IMR-90 (cell line): ENCODE results near the gene FAM240A. TPM values are rescaled to one million over a fixed set of nuclear protein-coding genes. Genes with fewer than 3 reads are reported as not detected.

Source experiments
- ATAC-seq: fragments of 200-7000 bp; cut with Tn5 transposase; 2 replicates; pipeline ENCODE4 v1.9.1; 2020; ENCODE audit warnings: low read depth, mild to moderate bottlenecking, moderate library complexity
- BruUV-seq: library from RNA; stranded (reverse); fragments of 400-500 nt; replicated peaks from 2 replicates; lab custom pipeline; 2021; lab: Mats Ljungman, UMichigan
- CTCF ChIA-PET: fragments of 300-600 bp; formaldehyde crosslinking; extraction: SDS; loops from one replicate; lab custom pipeline; 2021; ENCODE audit warnings: antibody characterized with exemption; lab: Yijun Ruan, JAX
- POLR2A ChIA-PET: fragments of 300-600 bp; sonication (Branson Sonifier 250); formaldehyde crosslinking; loops from one replicate; lab custom pipeline; 2022; ENCODE audit warnings: antibody characterized with exemption; ENCODE audit not compliant: unreplicated experiment; lab: Charles Lee
- DNase-seq: peaks from one replicate; pipeline ENCODE4 v3.0.0; 2013
- H2AFZ ChIP-seq: replicated peaks from 2 replicates; pipeline ENCODE3; 2013; ENCODE audit warnings: low read length, mild to moderate bottlenecking; ENCODE audit not compliant: poor library complexity
- H2AK5ac ChIP-seq: 2 replicates; pipeline ENCODE4 v1.6.1; 2013; ENCODE audit warnings: low read depth, low read length, inconsistent platforms
- H2AK9ac ChIP-seq: replicated peaks from 2 replicates; pipeline ENCODE3; 2013; ENCODE audit warnings: mild to moderate bottlenecking, low read depth, low read length, moderate library complexity; ENCODE audit not compliant: poor library complexity
- H2BK120ac ChIP-seq: 2 replicates; pipeline ENCODE4 v1.6.1; 2013; ENCODE audit warnings: low read depth, low read length, inconsistent platforms
- H2BK15ac ChIP-seq: 3 replicates; pipeline ENCODE4 v1.6.1; 2013; ENCODE audit warnings: low read depth, low read length, inconsistent platforms
- H2BK20ac ChIP-seq: 2 replicates; pipeline ENCODE4 v1.6.1; 2013; ENCODE audit warnings: low read depth, mild to moderate bottlenecking, inconsistent platforms, low read length, moderate library complexity
- H2BK5ac ChIP-seq: 2 replicates; pipeline ENCODE4 v1.6.1; 2013; ENCODE audit warnings: mild to moderate bottlenecking, low read depth, low read length, inconsistent platforms; ENCODE audit not compliant: poor library complexity, severe bottlenecking
- H3K14ac ChIP-seq: replicated peaks from 2 replicates; pipeline ENCODE4 v1.6.1; 2013; ENCODE audit warnings: low read depth, low read length, inconsistent platforms
- H3K18ac ChIP-seq: 2 replicates; pipeline ENCODE4 v1.6.1; 2013; ENCODE audit warnings: low read depth, low read length, control low read depth
- H3K23ac ChIP-seq: 2 replicates; pipeline ENCODE4 v1.6.1; 2013; ENCODE audit warnings: low read depth, low read length, inconsistent platforms
- H3K27ac ChIP-seq: 2 replicates; pipeline ENCODE4 v1.5.1; 2013; ENCODE audit warnings: mild to moderate bottlenecking, control low read depth, low read length; ENCODE audit not compliant: insufficient read depth
- H3K27me3 ChIP-seq: 2 replicates; pipeline ENCODE4 v1.6.1; 2013; ENCODE audit warnings: low read length; ENCODE audit not compliant: control insufficient read depth, insufficient read depth
- H3K36me3 ChIP-seq: 2 replicates; pipeline ENCODE4 v1.6.1; 2013; ENCODE audit warnings: low read length, mixed read lengths; ENCODE audit not compliant: control insufficient read depth, insufficient read depth
- H3K4ac ChIP-seq: 2 replicates; pipeline ENCODE4 v1.6.1; 2013; ENCODE audit warnings: low read depth, low read length, inconsistent platforms
- H3K4me1 ChIP-seq: 2 replicates; pipeline ENCODE4 v1.6.1; 2013; ENCODE audit warnings: low read length, mixed read lengths; ENCODE audit not compliant: control insufficient read depth, insufficient read depth
- H3K4me2 ChIP-seq: 2 replicates; pipeline ENCODE4 v1.6.1; 2013; ENCODE audit warnings: low read depth, mild to moderate bottlenecking, control low read depth, low read length, moderate library complexity
- H3K4me3 ChIP-seq: 2 replicates; pipeline ENCODE4 v1.5.1; 2013; ENCODE audit warnings: low read depth, mild to moderate bottlenecking, control low read depth, low read length, moderate library complexity; ENCODE audit not compliant: insufficient read depth
- H3K56ac ChIP-seq: 2 replicates; pipeline ENCODE4 v1.6.1; 2013; ENCODE audit warnings: low read length, inconsistent platforms; ENCODE audit not compliant: insufficient read depth; ENCODE audit errors: extremely low read depth
- H3K79me1 ChIP-seq, 2 experiments: 2 replicates each; pipeline ENCODE4 v1.6.1; 2013; ENCODE audit warnings: low read length in 2 of 2, inconsistent platforms in 1 of 2, low read depth in 1 of 2
- H3K9ac ChIP-seq: 2 replicates; pipeline ENCODE4 v1.6.1; 2013; ENCODE audit warnings: low read depth, low read length, control low read depth
- H3K9me1 ChIP-seq: 2 replicates; pipeline ENCODE4 v1.6.1; 2013; ENCODE audit warnings: low read length, inconsistent platforms; ENCODE audit not compliant: insufficient read depth
- H3K9me3 ChIP-seq: 2 replicates; pipeline ENCODE4 v1.6.1; 2013; ENCODE audit warnings: low read length; ENCODE audit not compliant: control insufficient read depth, insufficient read depth
- H4K20me1 ChIP-seq: 2 replicates; pipeline ENCODE4 v1.6.1; 2013; ENCODE audit warnings: low read length, inconsistent platforms; ENCODE audit not compliant: insufficient read depth
- H4K5ac ChIP-seq: 2 replicates; pipeline ENCODE4 v1.6.1; 2013; ENCODE audit warnings: mild to moderate bottlenecking, low read depth, low read length, control low read depth
- H4K8ac ChIP-seq, 2 experiments: 2 replicates each; pipeline ENCODE4 v1.6.1; 2013; ENCODE audit warnings: low read depth in 2 of 2, low read length in 2 of 2, control low read depth in 1 of 2, inconsistent platforms in 1 of 2
- H4K91ac ChIP-seq: 2 replicates; pipeline ENCODE4 v1.6.1; 2013; ENCODE audit warnings: low read depth, low read length, inconsistent platforms; ENCODE audit not compliant: insufficient read depth
- BHLHE40 ChIP-seq: fragments of 150-350 bp; IDR thresholded peaks from 2 replicates; pipeline ENCODE4 v1.6.1; 2016; ENCODE audit warnings: mild to moderate bottlenecking, low read depth, low read length
- CHD1 ChIP-seq: IDR thresholded peaks from 2 replicates; pipeline ENCODE4 v1.6.1; 2012; ENCODE audit warnings: low read depth, low read length, improper control_type of control experiment
- ELK1 ChIP-seq: fragments of 150-350 bp; IDR thresholded peaks from 2 replicates; pipeline ENCODE4 v1.6.1; 2016; ENCODE audit warnings: low read depth, mild to moderate bottlenecking, low read length, moderate library complexity, borderline replicate concordance
- FOS ChIP-seq: fragments of 150-350 bp; IDR thresholded peaks from 2 replicates; pipeline ENCODE4 v1.6.1; 2016; ENCODE audit warnings: low read depth, low read length
- MAFK ChIP-seq: IDR thresholded peaks from 2 replicates; pipeline ENCODE4 v1.6.1; 2012; ENCODE audit warnings: low read depth, low read length, improper control_type of control experiment
- MAZ ChIP-seq: IDR thresholded peaks from 2 replicates; pipeline ENCODE4 v1.6.1; 2012; ENCODE audit warnings: low read depth, mild to moderate bottlenecking, low read length, improper control_type of control experiment, moderate library complexity, borderline replicate concordance
- MXI1 ChIP-seq: IDR thresholded peaks from 2 replicates; pipeline ENCODE4 v1.6.1; 2012; ENCODE audit warnings: low read depth, mild to moderate bottlenecking, low read length, moderate library complexity, borderline replicate concordance
- POLR2A ChIP-seq: IDR thresholded peaks from 2 replicates; pipeline ENCODE4 v1.6.1; 2012; ENCODE audit warnings: mild to moderate bottlenecking, low read depth, low read length
- RCOR1 ChIP-seq: IDR thresholded peaks from 2 replicates; pipeline ENCODE4 v1.6.1; 2012; ENCODE audit warnings: mild to moderate bottlenecking, low read length, improper control_type of control experiment; ENCODE audit not compliant: insufficient replicate concordance
- SMC3 ChIP-seq: fragments of 150-350 bp; IDR thresholded peaks from 2 replicates; pipeline ENCODE4 v1.6.1; 2016; ENCODE audit warnings: low read depth, mild to moderate bottlenecking, antibody characterized with exemption, low read length, moderate library complexity
- USF2 ChIP-seq: fragments of 150-350 bp; IDR thresholded peaks from 2 replicates; pipeline ENCODE4 v1.6.1; 2017; ENCODE audit warnings: mild to moderate bottlenecking, antibody characterized with exemption, low read length, low read depth
- WGBS, 2 experiments: methylation state at CpG; one replicate each; pipeline versions ENCODE4 v1.1.5 to v1.1.7; 2013; ENCODE audit warnings: missing lambda C conversion rate in 2 of 2; ENCODE audit not compliant: insufficient read length in 1 of 2; ENCODE audit errors: extremely low coverage in 2 of 2; 5-methylcytosine and 5-hydroxymethylcytosine counted together
- dilution Hi-C: fragments of 300-500 bp; cut with HindIII; formaldehyde crosslinking; loops from one replicate; pipeline ENCODE4 v1.14.3; 2018; ENCODE audit warnings: low sequenced_read_pairs; ENCODE audit not compliant: unreplicated experiment
- in situ Hi-C: fragments of 300-500 bp; cut with MboI; formaldehyde crosslinking; loops from 3 replicates; pipeline ENCODE4 v1.14.3; 2019; ENCODE audit warnings: low sequenced_read_pairs, inconsistent platforms, mixed read lengths
- intact Hi-C: fragments of 100-400 bp; cut with micrococcal nuclease; formaldehyde crosslinking; loops from 2 replicates; pipeline ENCODE4 v1.10.0; 2022
- polyA plus RNA-seq, 3 experiments: library from polyadenylated mRNA; depleted of rRNA; stranded (reverse); fragments of >200 nt; gene quantifications; 2 replicates each; pipeline ENCODE4 v1.2.3, GENCODE V29; 2012; ENCODE audit warnings: low replicate concordance in 1 of 3
- total RNA-seq: library from RNA; depleted of rRNA; stranded (reverse); fragments of >200 nt; gene quantifications from 2 replicates; pipeline ENCODE4 v1.2.3, GENCODE V29; 2012

FAM240A gene
- total and polyA plus RNA-seq, 2 of the 4 experiments (the other 2 are of a cell fraction), result not detected

GRCh38 chr3:46615976-46616375 is 3.7 kb downstream of the FAM240A start:
- ATAC-seq (no peak), DNase-seq (no peak)
- BruUV-seq, result no TSS peak
- H2AK9ac ChIP-seq, result no peak overlapping the region
- H3K4me1 ChIP-seq, result no peaks in the 10 kb centered on the region; the same call in 1 of the 2 replicates
- dilution Hi-C loops, result no loop called here
- no peak overlapping the region for H3K4me3 ChIP-seq
- H3K36me3 ChIP-seq, result no peaks in the 10 kb centered on the region
- no peaks in the 10 kb centered on the region for H4K20me1 ChIP-seq
- no peak overlapping the region for H2BK5ac ChIP-seq
- H3K27me3 ChIP-seq, result peaks cover 36% of the 10 kb centered on the region
- H3K79me1 ChIP-seq, result no peaks in the 10 kb centered on the region
- H4K5ac ChIP-seq, result no peak overlapping the region
- no peak overlapping the region for H3K27ac ChIP-seq
- H4K8ac ChIP-seq, result no peak overlapping the region
- in situ Hi-C loops, result no loop called here
- H3K23ac ChIP-seq, result no peak overlapping the region
- H3K14ac ChIP-seq, result no peak overlapping the region
- intact Hi-C loops, result no loop called here
- H2BK20ac ChIP-seq, result no peak overlapping the region
- H4K91ac ChIP-seq, result no peak overlapping the region
- POLR2A ChIA-PET, result no interaction called here
- H3K9ac ChIP-seq, result no peak overlapping the region
- H3K9me1 ChIP-seq, result no peaks in the 10 kb centered on the region
- H2BK120ac ChIP-seq, result no peak overlapping the region
- no peak for TF ChIP-seq USF2
- TF ChIP-seq MAFK, result no peak
- TF ChIP-seq CHD1, result no peak
- TF ChIP-seq MAZ, result no peak
- TF ChIP-seq ELK1, result no peak
- TF ChIP-seq POLR2A, result no peak
- no peak for TF ChIP-seq RCOR1
- TF ChIP-seq BHLHE40, result no peak
- TF ChIP-seq SMC3, result no peak
- no peak for TF ChIP-seq FOS
- no peak for TF ChIP-seq MXI1
- H2AFZ ChIP-seq, result peak overlapping the region; percentile 59
- H2BK15ac ChIP-seq, result no peak overlapping the region
- CTCF ChIA-PET, result no interaction called here
- WGBS, 2 experiments, result no CpG with 5 or more reads among the region's 3 CpGs
- H3K56ac ChIP-seq, result no peak overlapping the region
- H2AK5ac ChIP-seq, result no peak overlapping the region
- no peak overlapping the region for H3K4me2 ChIP-seq
- H3K18ac ChIP-seq, result no peak overlapping the region
- no peaks in the 10 kb centered on the region for H3K9me3 ChIP-seq
- no peak overlapping the region for H3K4ac ChIP-seq
